Nephron (organoid): ENCODE results near the gene GSN.

ENCODE experiments used
- H3K27ac Mint-ChIP-seq, 3 experiments: 2 replicates each; pipeline ENCODE4 v1.8.0; 2020; ENCODE audit warnings: mixed read lengths in 3 of 3, mild to moderate bottlenecking in 2 of 3, moderate library complexity in 1 of 3
- H3K27me3 Mint-ChIP-seq: 2 replicates; pipeline ENCODE4 v1.8.0; 2021; ENCODE audit warnings: low read depth, mild to moderate bottlenecking, moderate library complexity, mixed read lengths
- H3K36me3 Mint-ChIP-seq: 2 replicates; pipeline ENCODE4 v1.8.0; 2020; ENCODE audit warnings: low read depth, mixed read lengths
- H3K4me1 Mint-ChIP-seq: 2 replicates; pipeline ENCODE4 v1.8.0; 2020; ENCODE audit warnings: mixed read lengths
- H3K4me3 Mint-ChIP-seq, 3 experiments: 2 replicates each; pipeline ENCODE4 v1.8.0; 2020; ENCODE audit warnings: mild to moderate bottlenecking in 3 of 3, mixed read lengths in 3 of 3, moderate library complexity in 2 of 3
- H3K9me3 Mint-ChIP-seq: 2 replicates; pipeline ENCODE4 v1.8.0; 2020; ENCODE audit warnings: mixed read lengths
- CTCF ChIP-seq, 3 experiments: fragments of 200-600 bp; sonication (generic); IDR thresholded peaks; one replicate each; pipeline ENCODE4 v1.5.0; 2021; ENCODE audit warnings: antibody characterized with exemption in 3 of 3; ENCODE audit not compliant: unreplicated experiment in 3 of 3

Gene GSN

GRCh38 chr9:121299467-121300282, 31.7 kb downstream of the GSN start:
- Mint-ChIP-seq H3K4me1 (peaks cover 42% of the 10 kb centered on the region), H3K27me3 (no peaks in the 10 kb centered on the region), H3K4me3 (peak overlapping the region; percentile 81 to 91 (median 88)), H3K9me3 (no peaks in the 10 kb centered on the region), H3K27ac (peak overlapping the region; percentile 58 to 95 (median 91)), H3K36me3 (no peaks in the 10 kb centered on the region)
- TF ChIP-seq CTCF (IDR thresholded peaks at IDR 0.05; ENCODE audit: unreplicated experiment in 3 of 3) = no peak

- Mint-ChIP-seq H3K4me3 (peak overlapping the region; percentile 81 to 91 (median 88)), H3K9me3 (no peaks in the 10 kb centered on the region), H3K4me1 (peaks cover 33% of the 10 kb centered on the region), H3K27ac (peak overlapping the region; percentile 58 to 91 (median 89)), H3K27me3 (no peaks in the 10 kb centered on the region), H3K36me3 (no peaks in the 10 kb centered on the region)
- TF ChIP-seq CTCF (IDR thresholded peaks at IDR 0.05; ENCODE audit: unreplicated experiment in 3 of 3) = no peak
Observed at GRCh38 chr9:121300283-121301119, 32.5 kb downstream of the GSN start.

GRCh38 chr9:121301881-121302286, 33.9 kb downstream of the GSN start:
- Mint-ChIP-seq H3K27me3 (no peaks in the 10 kb centered on the region), H3K4me3 (no peak overlapping the region), H3K36me3 (no peaks in the 10 kb centered on the region), H3K9me3 (no peaks in the 10 kb centered on the region), H3K27ac (no peak overlapping the region), H3K4me1 (peaks cover 31% of the 10 kb centered on the region)
- TF ChIP-seq CTCF (IDR thresholded peaks at IDR 0.05; ENCODE audit: unreplicated experiment in 3 of 3) = no peak

- TF ChIP-seq CTCF (IDR thresholded peaks at IDR 0.05; ENCODE audit: unreplicated experiment in 3 of 3) = no peak
- no peaks in the 10 kb centered on the region for H3K27me3 Mint-ChIP-seq
- H3K27ac Mint-ChIP-seq = no peak overlapping the region
- H3K4me3 Mint-ChIP-seq = peak overlapping the region in 1 of 3 experiments; percentile 40
- H3K9me3 Mint-ChIP-seq = no peaks in the 10 kb centered on the region
- peaks cover 26% of the 10 kb centered on the region for H3K4me1 Mint-ChIP-seq
- H3K36me3 Mint-ChIP-seq = no peaks in the 10 kb centered on the region
Observed at GRCh38 chr9:121302341-121302740, 34.4 kb downstream of the GSN start.

GRCh38 chr9:121302786-121303185, 34.8 kb downstream of the GSN start:
- H3K4me3 Mint-ChIP-seq = no peak overlapping the region
- H3K9me3 Mint-ChIP-seq = no peaks in the 10 kb centered on the region

More at GRCh38 chr9:121302786-121303185, 34.8 kb downstream of the GSN start:
- Mint-ChIP-seq H3K36me3 (peaks cover 3% of the 10 kb centered on the region), H3K4me1 (peaks cover 22% of the 10 kb centered on the region), H3K27ac (no peak overlapping the region), H3K27me3 (no peaks in the 10 kb centered on the region)
- TF ChIP-seq CTCF (IDR thresholded peaks at IDR 0.05; ENCODE audit: unreplicated experiment in 3 of 3) = no peak
